Epithelial cell of esophagus (primary cell): ENCODE measurements around the gene ITGB1BP1.
A peak's percentile ranks its signal among the peaks of the same experiment; 100 is the strongest.
"Not testable (repeated sequence)": the region's sequence is repeated elsewhere in the genome, so short reads cannot be mapped to it uniquely, and the experiment has no call there.

Experiments
- DNase-seq: peaks from one replicate; pipeline ENCODE4 v3.0.0; 2010; ENCODE audit warnings: low read depth
- H3K4me3 ChIP-seq: 2 replicates; pipeline ENCODE4 v1.5.1; 2011; ENCODE audit warnings: mild to moderate bottlenecking, low read length, control low read depth
- CTCF ChIP-seq: IDR thresholded peaks from 2 replicates; pipeline ENCODE4 v1.5.1; 2011; ENCODE audit warnings: low read depth, mild to moderate bottlenecking, low read length, control low read depth, inconsistent platforms; ENCODE audit not compliant: insufficient read depth; ENCODE audit errors: missing control alignments

The ITGB1BP1 gene

GRCh38 chr2:9401646-9402371 lies 21.5 kb downstream of the ITGB1BP1 start:
- DNase-seq = no peak
- no peak for TF ChIP-seq CTCF
- H3K4me3 ChIP-seq = no peak overlapping the region

- H3K4me3 ChIP-seq = no peak overlapping the region
- no peak for TF ChIP-seq CTCF
- no peak for DNase-seq
Measured at GRCh38 chr2:9401059-9401547, 22.2 kb downstream of the ITGB1BP1 start.

- TF ChIP-seq CTCF = no peak
- DNase-seq = peak; percentile 29
- no peak overlapping the region for H3K4me3 ChIP-seq
Measured at GRCh38 chr2:9400268-9401058, 22.9 kb downstream of the ITGB1BP1 start.

- H3K4me3 ChIP-seq = no peak overlapping the region
- no peak for DNase-seq
- TF ChIP-seq CTCF = no peak
Measured at GRCh38 chr2:9398881-9399780, 24.2 kb downstream of the ITGB1BP1 start.

- H3K4me3 ChIP-seq, DNase-seq: not testable (repeated sequence)
Measured at GRCh38 chr2:9398251-9398650, 25.1 kb downstream of the ITGB1BP1 start.

GRCh38 chr2:9397201-9397600 lies 26.1 kb downstream of the ITGB1BP1 start:
- TF ChIP-seq CTCF = no peak
- no peak overlapping the region for H3K4me3 ChIP-seq
- DNase-seq = no peak

GRCh38 chr2:9394816-9395215 lies 28.5 kb downstream of the ITGB1BP1 start:
- DNase-seq = no peak
- TF ChIP-seq CTCF = no peak
- no peak overlapping the region for H3K4me3 ChIP-seq
